ENCODE data around the gene RXFP1.

DNA sequence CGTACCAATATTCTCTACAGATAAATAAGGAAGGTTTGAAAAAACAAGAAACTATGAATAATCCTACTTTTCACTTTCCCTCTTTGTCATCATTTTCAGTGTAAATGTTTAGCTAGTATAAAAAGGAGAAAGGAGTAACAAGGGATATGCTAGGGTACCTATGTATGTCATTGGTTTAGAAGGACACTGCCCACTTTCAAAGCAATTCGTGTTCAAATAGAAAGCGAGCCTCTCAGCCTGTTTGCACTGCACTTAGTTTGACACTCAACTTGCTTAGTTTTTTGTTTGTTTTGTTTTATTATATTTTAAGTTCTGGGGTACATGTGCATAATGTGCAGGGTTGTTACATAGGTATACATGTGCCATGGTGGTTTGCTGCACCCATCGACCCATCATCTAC lies 21.6 kb upstream of the RXFP1 start:
- TF ChIP-seq, protein P1, sequence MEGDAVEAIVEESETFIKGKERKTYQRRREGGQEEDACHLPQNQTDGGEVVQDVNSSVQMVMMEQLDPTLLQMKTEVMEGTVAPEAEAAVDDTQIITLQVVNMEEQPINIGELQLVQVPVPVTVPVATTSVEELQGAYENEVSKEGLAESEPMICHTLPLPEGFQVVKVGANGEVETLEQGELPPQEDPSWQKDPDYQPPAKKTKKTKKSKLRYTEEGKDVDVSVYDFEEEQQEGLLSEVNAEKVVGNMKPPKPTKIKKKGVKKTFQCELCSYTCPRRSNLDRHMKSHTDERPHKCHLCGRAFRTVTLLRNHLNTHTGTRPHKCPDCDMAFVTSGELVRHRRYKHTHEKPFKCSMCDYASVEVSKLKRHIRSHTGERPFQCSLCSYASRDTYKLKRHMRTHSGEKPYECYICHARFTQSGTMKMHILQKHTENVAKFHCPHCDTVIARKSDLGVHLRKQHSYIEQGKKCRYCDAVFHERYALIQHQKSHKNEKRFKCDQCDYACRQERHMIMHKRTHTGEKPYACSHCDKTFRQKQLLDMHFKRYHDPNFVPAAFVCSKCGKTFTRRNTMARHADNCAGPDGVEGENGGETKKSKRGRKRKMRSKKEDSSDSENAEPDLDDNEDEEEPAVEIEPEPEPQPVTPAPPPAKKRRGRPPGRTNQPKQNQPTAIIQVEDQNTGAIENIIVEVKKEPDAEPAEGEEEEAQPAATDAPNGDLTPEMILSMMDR (IDR thresholded peaks at IDR 0.05 in 4 of 5, conservative IDR thresholded peaks at IDR 0.05 in 1 of 5), result no peak
- TF ChIP-seq POLR2A (IDR thresholded peaks at IDR 0.05), result no peak
